HCT116 (cell line): ENCODE measurements around the gene ARL15. TPM values are rescaled to one million over a fixed set of nuclear protein-coding genes. Genes with fewer than 3 reads are reported as not detected.

Experiments used
- ATAC-seq: fragments of 200-7000 bp; cut with Tn5 transposase; 2 replicates; pipeline ENCODE4 v1.9.1; 2020; ENCODE audit warnings: mild to moderate bottlenecking, moderate library complexity
- BruUV-seq: library from RNA; stranded (reverse); fragments of 400-500 nt; replicated peaks from 2 replicates; lab custom pipeline; 2021; lab: Mats Ljungman, UMichigan
- CTCF ChIA-PET: fragments of 300-600 bp; sonication (Branson Sonifier 250); formaldehyde crosslinking; loops from one replicate; lab custom pipeline; 2021; ENCODE audit warnings: antibody characterized with exemption; lab: Charles Lee
- POLR2A ChIA-PET: fragments of 300-600, 350-600 bp; sonication (Branson Sonifier 250); formaldehyde crosslinking; loops from one replicate; lab custom pipeline; 2021; ENCODE audit warnings: antibody characterized with exemption; lab: Charles Lee
- RAD21 ChIA-PET, 2 experiments: fragments of 300-600 bp; sonication (Branson Sonifier 250); formaldehyde crosslinking; loops; one replicate each; lab custom pipeline; 2023; ENCODE audit warnings: low total read pairs in 2 of 2; ENCODE audit not compliant: uncharacterized antibody in 2 of 2, unreplicated experiment in 2 of 2, low non-redundant PET in 1 of 2; lab: Charles Lee
- DNase-seq: peaks from one replicate; pipeline ENCODE4 v3.0.0-alpha.2; 2010; ENCODE audit warnings: low read depth, low spot score
- H2AFZ ChIP-seq: fragments of 200-600 bp; shearing (Covaris generic), sonication (generic); 2 replicates; pipeline ENCODE4 v1.6.1; 2017; ENCODE audit warnings: low read depth, mixed run types, mixed read lengths, antibody characterized with exemption, low read length; ENCODE audit not compliant: poor library complexity, severe bottlenecking
- H3K27ac ChIP-seq: 2 replicates; pipeline ENCODE4 v1.5.1; 2012; ENCODE audit warnings: low read depth, low read length
- H3K27me3 ChIP-seq: fragments of 200-600 bp; sonication (generic); 2 replicates; pipeline ENCODE4 v1.6.1; 2016; ENCODE audit warnings: mixed run types, low read length, mixed read lengths; ENCODE audit not compliant: insufficient read depth
- H3K36me3 ChIP-seq, 2 experiments: fragments of 200-500 bp in 1 of 2; fragments of 200-600 bp in 1 of 2; sonication (Bioruptor generic) in 1 of 2; sonication (generic) in 1 of 2; 2 replicates each; pipeline versions ENCODE4 v1.5.1 to v1.6.1; 2014 to 2016; ENCODE audit warnings: low read length in 2 of 2, inconsistent platforms in 1 of 2, mixed read lengths in 1 of 2, mixed run types in 1 of 2; ENCODE audit not compliant: insufficient read depth in 2 of 2, control insufficient read depth in 1 of 2
- H3K4me1 ChIP-seq, 2 experiments: fragments of 200-600 bp in 1 of 2; sonication (generic) in 1 of 2; 2 replicates each; pipeline versions ENCODE4 v1.5.1 to v1.6.1; 2012 to 2017; ENCODE audit warnings: low read length in 2 of 2, inconsistent platforms in 1 of 2, mild to moderate bottlenecking in 1 of 2, mixed read lengths in 1 of 2, mixed run types in 1 of 2, moderate library complexity in 1 of 2; ENCODE audit not compliant: insufficient read depth in 2 of 2, control insufficient read depth in 1 of 2
- H3K4me2 ChIP-seq: fragments of 200-600 bp; sonication (generic); 2 replicates; pipeline ENCODE4 v1.6.1; 2017; ENCODE audit warnings: mixed run types, low read length, mixed read lengths
- H3K4me3 ChIP-seq, 2 experiments: fragments of 200-600 bp in 1 of 2; sonication (generic) in 1 of 2; replicated peaks in 1 of 2; 2 replicates each; pipeline ENCODE4 v1.5.1; 2011 to 2016; ENCODE audit warnings: low read length in 2 of 2, control low read depth in 1 of 2, low read depth in 1 of 2, mild to moderate bottlenecking in 1 of 2, mixed read lengths in 1 of 2, mixed run types in 1 of 2
- H3K79me2 ChIP-seq: fragments of 200-600 bp; sonication (generic); 2 replicates; pipeline ENCODE4 v1.6.1; 2017; ENCODE audit warnings: mild to moderate bottlenecking, mixed run types, low read length, moderate library complexity, mixed read lengths; ENCODE audit not compliant: insufficient read depth
- H3K9ac ChIP-seq: fragments of 200-600 bp; sonication (generic); 2 replicates; pipeline ENCODE4 v1.6.1; 2016; ENCODE audit warnings: low read length, mixed read lengths
- H3K9me2 ChIP-seq: fragments of 200-600 bp; sonication (generic), shearing (Covaris generic); 2 replicates; pipeline ENCODE4 v1.6.1; 2017; ENCODE audit warnings: mixed run types, mild to moderate bottlenecking, moderate library complexity; ENCODE audit not compliant: insufficient read depth
- H3K9me3 ChIP-seq, 2 experiments: fragments of 200-500 bp in 1 of 2; fragments of 200-600 bp in 1 of 2; sonication (Bioruptor generic) in 1 of 2; sonication (generic) in 1 of 2; 2 replicates each; pipeline ENCODE4 v1.6.1; 2014 to 2017; ENCODE audit warnings: low read length in 2 of 2, mixed read lengths in 2 of 2, inconsistent platforms in 1 of 2, low read depth in 1 of 2, mild to moderate bottlenecking in 1 of 2, mixed run types in 1 of 2, moderate library complexity in 1 of 2; ENCODE audit not compliant: control insufficient read depth in 1 of 2, insufficient read depth in 1 of 2
- H4K20me1 ChIP-seq: fragments of 200-600 bp; sonication (generic), shearing (Covaris generic); 2 replicates; pipeline ENCODE4 v1.6.1; 2017; ENCODE audit warnings: mixed run types, mild to moderate bottlenecking, moderate library complexity; ENCODE audit not compliant: insufficient read depth
- CBX3 ChIP-seq: IDR thresholded peaks from 2 replicates; pipeline ENCODE4 v1.6.1; 2012; ENCODE audit warnings: low read depth
- CTCF ChIP-seq, 3 experiments: fragments of 200-600 bp in 1 of 3; sonication (generic) in 1 of 3; IDR thresholded peaks in 2 of 3; conservative IDR thresholded peaks in 1 of 3; 2 replicates each; pipeline ENCODE4 v1.5.1; 2012 to 2017; ENCODE audit warnings: low read depth in 2 of 3, low read length in 2 of 3, antibody characterized with exemption in 1 of 3, borderline replicate concordance in 1 of 3, control low read depth in 1 of 3, mild to moderate bottlenecking in 1 of 3, mixed read lengths in 1 of 3, mixed run types in 1 of 3, moderate library complexity in 1 of 3; ENCODE audit not compliant: insufficient read depth in 1 of 3
- EZH2phosphoT487 ChIP-seq: fragments of 200-600 bp; IDR thresholded peaks from 2 replicates; pipeline ENCODE4 v1.6.1; 2018; ENCODE audit warnings: antibody characterized with exemption, borderline replicate concordance
- JUND ChIP-seq: IDR thresholded peaks from 2 replicates; pipeline ENCODE4 v1.6.1; 2012
- TCF7L2 ChIP-seq: IDR thresholded peaks from 2 replicates; pipeline ENCODE4 v1.7.0; 2011; ENCODE audit warnings: borderline replicate concordance, inconsistent platforms; ENCODE audit not compliant: insufficient read depth, insufficient read length; ENCODE audit errors: extremely low read depth
- ZBTB33 ChIP-seq: IDR thresholded peaks from 2 replicates; pipeline ENCODE4 v1.6.1; 2011; ENCODE audit warnings: mild to moderate bottlenecking, low read length, moderate library complexity; ENCODE audit not compliant: insufficient replicate concordance; ENCODE audit errors: extremely low read depth
- intact Hi-C: fragments of 100-400 bp; cut with micrococcal nuclease; formaldehyde crosslinking; loops from 2 replicates; pipeline ENCODE4 v1.10.0; 2022
- total RNA-seq: library from RNA; stranded (reverse); gene quantifications from one replicate; pipeline ENCODE4 v1.2.1, GENCODE V29; 2021; ENCODE audit not compliant: unreplicated experiment

The ARL15 gene
- total RNA-seq, 1 experiment from 2014 or later = 15.0 TPM

GRCh38 chr5:53913941-53914340 lies 396.4 kb downstream of the ARL15 start:
- Histone ChIP-seq H3K36me3 (no peaks in the 10 kb centered on the region), H2AFZ (no peak overlapping the region), H3K79me2 (no peaks in the 10 kb centered on the region), H3K4me3 (no peak overlapping the region), H3K9ac (no peak overlapping the region), H3K27ac (no peak overlapping the region), H3K27me3 (no peaks in the 10 kb centered on the region), H3K4me1 (peaks cover 0 to 8% of the 10 kb centered on the region in 2 experiments; a peak in 2 of 4 replicates), H3K9me2 (no peaks in the 10 kb centered on the region), H3K9me3 (no peaks in the 10 kb centered on the region), H4K20me1 (no peaks in the 10 kb centered on the region), H3K4me2 (no peak overlapping the region)
- intact Hi-C loops = no loop called here
- ATAC-seq = no peak
- TF ChIP-seq ZBTB33 = no peak
- TF ChIP-seq CTCF (IDR thresholded peaks at IDR 0.05 in 2 of 3, conservative IDR thresholded peaks at IDR 0.05 in 1 of 3; ENCODE audit: borderline replicate concordance in 1 of 3, insufficient read depth in 1 of 3, low read depth in 2 of 3, low read length in 2 of 3) = no peak
- TF ChIP-seq CBX3 = no peak
- TF ChIP-seq EZH2phosphoT487 = no peak
- TF ChIP-seq JUND = no peak
- TF ChIP-seq TCF7L2 = no peak
- CTCF ChIA-PET = no interaction called here
- BruUV-seq = no TSS peak
- RAD21 ChIA-PET = no interaction called here
- POLR2A ChIA-PET = no interaction called here
- no peak for DNase-seq
